ENCODE measurements around the gene SREK1.

- no peak for TF ChIP-seq CTCF (IDR thresholded peaks at IDR 0.05)
- TF ChIP-seq POLR2A (IDR thresholded peaks at IDR 0.05): no peak
Observed at GRCh38 chr5:66164044-66164790, 20.1 kb downstream of the SREK1 start.

Data from testis (tissue), 2 donors.